Measurements from ENCODE around the gene ZNF124.

GRCh38 chr1:247118946-247119446 is 52.8 kb downstream of the ZNF124 start:
- TF ChIP-seq CTCF (conservative IDR thresholded peaks at IDR 0.05 in 1 of 2, IDR thresholded peaks at IDR 0.05 in 1 of 2; ENCODE audit: extremely low read depth in 1 of 2, insufficient read depth in 1 of 2, low read depth in 1 of 2, low read length in 2 of 2) (no peak), EZH2 (IDR thresholded peaks at IDR 0.05; ENCODE audit: borderline replicate concordance, low read length) (no peak)
